SKM-1 (cell line): Measurements from ENCODE around the gene IMPG1.

ENCODE experiments used
- DNase-seq: peaks from one replicate; lab custom pipeline; 2025; ENCODE audit not compliant: unreplicated experiment; lab: John Stamatoyannopoulos, UW

IMPG1 gene

GRCh38 chr6:76072562-76072961 lies at the start of gene IMPG1:
Gene IMPG1 (minus strand): TSS chr6:76072662. CDS start chr6:76072488, 174 bp downstream.
- no peak for DNase-seq

- DNase-seq, result no peak
These were observed 47.8 kb upstream of the IMPG1 start for GRCh38 chr6:76120302-76120701.

- no peak for DNase-seq
These were observed 819 bp upstream of the IMPG1 start for GRCh38 chr6:76073281-76073680.

- no peak for DNase-seq
These were observed 15.0 kb downstream of the IMPG1 start for GRCh38 chr6:76057469-76057868.

GRCh38 chr6:76052314-76052713 lies 20.1 kb downstream of the IMPG1 start:
- DNase-seq, result no peak

GRCh38 chr6:76043690-76044089 lies 28.8 kb downstream of the IMPG1 start:
- DNase-seq, result no peak

- DNase-seq, result no peak
These were observed 36.7 kb downstream of the IMPG1 start for GRCh38 chr6:76035713-76036112.

- DNase-seq, result no peak
These were observed 46.4 kb downstream of the IMPG1 start for GRCh38 chr6:76026101-76026500.

GRCh38 chr6:76014626-76015530 lies 57.6 kb downstream of the IMPG1 start:
- no peak for DNase-seq

- no peak for DNase-seq
These were observed 68.3 kb downstream of the IMPG1 start for GRCh38 chr6:76004202-76004601.

GRCh38 chr6:76003686-76004085 lies 68.8 kb downstream of the IMPG1 start:
- DNase-seq, result no peak

GRCh38 chr6:76003113-76003512 lies 69.3 kb downstream of the IMPG1 start:
- no peak for DNase-seq

- DNase-seq, result no peak
These were observed 71.8 kb downstream of the IMPG1 start for GRCh38 chr6:76000629-76001028.

- DNase-seq, result no peak
These were observed 74.8 kb downstream of the IMPG1 start for GRCh38 chr6:75997696-75998095.

- no peak for DNase-seq
These were observed 79.0 kb downstream of the IMPG1 start for GRCh38 chr6:75993236-75994162.

GRCh38 chr6:75991941-75992340 lies 80.5 kb downstream of the IMPG1 start:
- no peak for DNase-seq

GRCh38 chr6:75986935-75987334 lies 85.5 kb downstream of the IMPG1 start:
- DNase-seq, result no peak

- DNase-seq, result no peak
These were observed 96.6 kb downstream of the IMPG1 start for GRCh38 chr6:75975904-75976303.

GRCh38 chr6:75970093-75970492 lies 102.4 kb downstream of the IMPG1 start:
- DNase-seq, result no peak

GRCh38 chr6:75968143-75968542 lies 104.3 kb downstream of the IMPG1 start:
- DNase-seq, result no peak

- DNase-seq, result no peak
These were observed 108.9 kb downstream of the IMPG1 start for GRCh38 chr6:75963569-75963968.

GRCh38 chr6:75952128-75952527 lies 120.3 kb downstream of the IMPG1 start:
- DNase-seq, result no peak
